Raji (cell line): Measurements from ENCODE around the gene ARHGAP22.

Experiments
- POLR2A ChIP-seq: IDR thresholded peaks from 2 replicates; pipeline ENCODE4 v1.6.1; 2011; ENCODE audit warnings: low read depth, low read length, control low read depth; ENCODE audit not compliant: insufficient read depth

Gene ARHGAP22

DNA sequence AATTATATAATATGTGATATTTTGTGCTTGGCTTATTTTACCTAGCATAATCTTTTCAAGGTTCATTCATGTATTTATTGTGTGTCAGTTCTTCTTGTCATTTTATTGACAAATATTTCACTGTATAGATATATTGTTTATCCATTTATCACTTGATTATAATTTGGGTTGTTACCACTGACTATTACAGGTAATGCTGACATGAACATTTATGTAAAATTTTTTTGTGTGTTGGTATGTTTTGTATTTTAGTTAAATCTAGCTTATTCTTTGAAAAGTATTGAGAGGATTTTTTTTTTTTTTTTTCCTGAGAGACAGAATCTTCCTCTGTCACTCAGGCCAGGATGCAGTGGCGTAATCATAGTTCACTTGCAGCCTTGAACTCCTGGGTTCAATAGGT is 190.7 kb downstream of the ARHGAP22 start:
- TF ChIP-seq POLR2A = no peak

DNA sequence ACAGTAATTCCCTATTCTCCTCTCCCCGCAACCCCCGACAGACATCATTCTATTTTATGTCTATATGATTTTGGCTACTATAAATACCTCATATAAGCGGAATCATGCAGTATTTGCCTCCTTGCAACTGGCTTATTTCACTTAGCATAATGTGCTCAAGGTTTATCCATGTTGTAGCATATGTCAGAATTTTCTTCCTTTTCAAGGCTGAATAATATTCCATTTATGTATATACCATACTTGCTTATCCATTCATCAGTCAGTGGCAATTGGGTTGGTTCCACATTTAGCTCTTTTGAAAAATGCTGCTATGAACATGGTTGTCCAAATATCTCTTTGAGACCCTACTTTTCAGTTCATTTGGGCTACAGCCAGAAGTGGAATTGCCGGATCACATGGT is 191.9 kb downstream of the ARHGAP22 start:
- TF ChIP-seq POLR2A = no peak

DNA sequence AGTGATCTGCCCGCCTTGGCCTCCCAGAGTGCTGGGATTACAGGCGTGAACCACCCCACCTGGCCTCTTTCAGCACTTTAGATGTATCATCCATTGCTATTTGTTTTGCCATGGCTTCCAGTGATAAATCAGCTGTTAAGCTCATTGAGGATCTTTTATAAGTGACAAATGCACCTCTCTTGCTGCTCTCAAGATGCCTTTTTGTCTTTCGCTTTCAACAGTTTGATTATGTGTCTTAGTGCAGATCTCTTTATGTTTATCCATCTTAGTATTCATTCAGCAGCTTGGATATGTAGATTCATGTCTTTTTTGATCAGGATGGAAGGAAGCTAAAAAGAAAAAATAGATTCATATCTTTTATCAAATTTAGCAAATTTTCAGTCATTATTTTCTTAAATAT is 192.8 kb downstream of the ARHGAP22 start:
- no peak for TF ChIP-seq POLR2A

DNA sequence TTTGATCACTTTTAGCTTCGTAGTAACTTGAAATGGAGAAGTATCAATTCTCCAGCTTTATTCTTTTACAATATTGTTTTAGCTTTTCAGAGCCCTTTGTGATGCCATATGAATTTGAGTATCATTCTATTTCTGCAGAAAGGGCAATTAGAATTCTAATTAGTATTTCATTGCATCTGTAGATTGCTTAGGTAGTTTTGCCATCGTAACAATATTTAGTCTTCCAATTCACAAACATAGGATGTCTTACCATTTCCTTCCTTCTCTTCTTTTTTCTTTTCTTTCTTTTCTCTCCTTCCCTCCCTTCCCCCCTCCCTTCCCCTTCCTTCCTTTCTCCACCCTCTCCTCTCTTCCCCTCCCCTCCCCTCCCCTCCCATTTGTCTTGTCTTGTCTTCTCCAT is 193.4 kb downstream of the ARHGAP22 start:
- TF ChIP-seq POLR2A = no peak

DNA sequence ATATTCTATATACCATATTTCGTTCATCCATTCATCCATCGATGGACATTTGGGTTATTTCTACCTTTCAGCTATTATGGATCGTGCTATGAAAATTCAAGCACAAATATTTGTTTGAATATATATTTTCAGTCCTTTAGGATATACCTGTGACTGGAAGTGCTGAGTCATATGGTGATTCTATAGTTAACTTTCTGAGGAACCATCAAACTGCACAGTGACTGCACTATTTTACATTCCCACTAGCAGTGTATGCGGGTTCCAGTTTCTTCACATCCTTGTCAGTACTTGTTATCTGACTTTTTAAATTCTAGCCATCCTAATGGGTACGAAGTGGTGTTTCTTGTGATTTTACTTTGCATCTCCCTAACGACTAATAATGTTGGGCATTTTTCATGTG is 194.4 kb downstream of the ARHGAP22 start:
- TF ChIP-seq POLR2A = no peak

DNA sequence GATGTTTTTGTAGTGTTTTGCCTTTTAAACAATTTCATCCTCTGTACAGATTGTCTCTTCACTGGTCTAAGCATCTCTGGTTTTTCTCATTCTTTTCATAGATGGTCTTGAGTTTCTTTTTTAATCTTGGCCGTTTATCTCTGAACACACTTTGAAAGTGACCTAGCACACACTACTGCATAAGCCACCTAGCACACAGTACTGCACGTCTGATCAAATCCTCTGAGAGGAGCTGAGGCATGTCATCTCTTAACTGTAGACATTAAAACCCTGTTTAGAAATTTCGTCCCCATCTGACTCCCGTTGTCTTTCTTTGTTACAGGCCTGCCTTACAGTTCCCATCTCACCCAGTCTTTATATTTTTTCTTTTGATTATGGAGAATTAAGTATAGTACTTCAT is 198.2 kb downstream of the ARHGAP22 start:
- TF ChIP-seq POLR2A = no peak

DNA sequence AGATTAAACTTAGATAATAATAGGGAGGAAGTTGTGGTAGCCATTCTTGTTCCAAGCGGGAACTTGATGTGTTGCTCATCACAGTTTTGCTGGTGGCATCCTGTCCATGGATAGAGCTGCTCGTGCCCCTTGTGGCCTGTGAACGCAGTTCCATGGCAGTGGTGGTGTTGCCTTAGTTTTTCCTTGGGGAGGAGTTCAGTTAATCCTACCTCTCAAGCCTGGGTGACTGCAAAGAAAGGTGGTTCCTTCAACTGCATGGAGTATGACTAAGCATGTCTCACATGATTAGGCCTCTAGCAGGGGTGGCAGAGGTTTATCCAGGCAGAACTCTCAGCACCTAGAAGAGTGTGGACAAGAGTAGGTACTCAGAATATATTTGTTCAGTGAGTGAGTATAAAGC is 198.7 kb downstream of the ARHGAP22 start:
- TF ChIP-seq POLR2A = no peak

DNA sequence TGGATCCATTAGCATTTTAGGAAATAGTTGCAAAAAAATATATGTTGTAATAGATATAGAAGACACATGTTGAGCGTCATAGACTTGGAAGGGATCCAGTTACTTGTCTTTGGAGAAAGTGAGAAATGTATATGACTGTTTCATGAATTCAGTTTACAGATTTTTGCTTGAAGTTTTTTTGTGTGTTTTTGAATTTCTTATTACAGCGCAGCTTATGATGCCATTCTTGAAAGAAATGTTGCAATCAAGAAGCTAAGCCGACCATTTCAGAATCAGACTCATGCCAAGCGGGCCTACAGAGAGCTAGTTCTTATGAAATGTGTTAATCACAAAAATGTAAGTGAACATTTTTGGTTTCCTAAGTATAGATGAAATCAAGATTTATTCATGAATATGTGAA is 200.2 kb downstream of the ARHGAP22 start:
- TF ChIP-seq POLR2A = no peak

DNA sequence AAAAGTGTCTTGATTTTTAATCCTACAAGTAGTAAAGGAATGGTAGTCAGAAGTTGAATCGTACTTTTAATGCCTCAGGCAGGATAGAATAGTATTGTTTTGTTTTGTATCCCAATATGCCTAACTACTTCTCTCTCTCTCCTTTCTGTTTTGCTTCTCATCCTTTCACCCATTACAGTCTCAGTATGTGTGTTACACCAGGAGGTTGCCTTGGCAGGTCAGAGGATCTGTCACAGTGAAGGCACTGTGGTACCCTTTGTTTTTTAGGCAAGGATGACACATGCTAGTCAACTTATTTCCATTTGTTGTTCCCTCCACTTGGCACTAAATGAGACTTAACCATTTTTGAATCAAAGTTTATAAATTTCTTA is 204.0 kb downstream of the ARHGAP22 start:
- TF ChIP-seq POLR2A = no peak

DNA sequence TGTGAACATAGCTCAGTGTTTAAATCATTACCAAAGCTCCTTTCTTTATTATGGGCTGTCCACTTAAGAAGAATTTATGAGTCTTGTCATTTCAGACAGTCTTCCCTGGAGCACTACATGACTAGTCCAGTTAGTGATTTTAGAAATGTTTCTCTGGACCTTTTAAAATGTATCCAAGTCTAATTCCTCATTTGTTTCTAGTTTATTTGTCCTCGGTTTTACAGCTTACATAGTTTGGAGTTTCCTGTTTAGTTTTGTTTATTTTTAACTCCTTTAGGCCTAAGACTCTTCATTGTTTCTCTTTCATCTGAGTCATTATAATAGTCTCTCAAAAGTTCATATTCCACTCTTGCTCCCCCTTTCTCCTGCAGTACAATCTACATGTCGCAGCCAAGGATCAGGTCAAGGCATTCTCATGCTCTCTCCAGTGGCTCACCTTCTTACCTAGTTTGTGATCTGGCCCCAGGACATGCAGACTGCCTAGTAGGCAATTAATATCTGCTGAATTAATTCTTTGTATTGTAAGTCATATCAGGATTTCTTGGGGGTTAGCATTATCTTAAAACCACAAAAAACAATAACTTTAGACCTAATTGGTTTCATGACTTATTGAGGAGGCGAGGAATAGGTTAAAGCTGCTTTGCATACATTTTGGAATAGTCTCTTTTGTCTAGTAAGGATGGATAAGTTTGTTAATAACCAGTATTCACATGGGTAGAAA is 204.6 kb downstream of the ARHGAP22 start:
- TF ChIP-seq POLR2A = no peak

DNA sequence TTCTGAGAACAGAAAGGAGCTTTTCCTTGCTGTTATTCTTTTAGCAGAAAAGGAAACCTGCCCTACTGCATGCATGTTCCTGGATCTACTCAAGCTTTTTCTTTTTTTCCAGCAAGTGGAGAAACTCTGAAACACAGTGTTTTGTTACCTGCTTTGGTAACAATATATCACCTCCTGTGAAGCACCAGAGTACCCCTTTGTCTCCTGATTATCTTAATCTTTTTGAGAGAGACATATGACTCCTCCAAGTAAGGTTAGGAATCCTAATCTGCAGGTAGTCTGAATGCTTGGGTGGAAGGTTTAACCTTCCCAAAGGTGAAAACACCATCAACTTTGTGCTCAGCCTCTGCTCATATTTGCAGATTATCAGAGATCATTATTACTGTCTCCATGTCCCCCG is 205.3 kb downstream of the ARHGAP22 start:
- TF ChIP-seq POLR2A = no peak

DNA sequence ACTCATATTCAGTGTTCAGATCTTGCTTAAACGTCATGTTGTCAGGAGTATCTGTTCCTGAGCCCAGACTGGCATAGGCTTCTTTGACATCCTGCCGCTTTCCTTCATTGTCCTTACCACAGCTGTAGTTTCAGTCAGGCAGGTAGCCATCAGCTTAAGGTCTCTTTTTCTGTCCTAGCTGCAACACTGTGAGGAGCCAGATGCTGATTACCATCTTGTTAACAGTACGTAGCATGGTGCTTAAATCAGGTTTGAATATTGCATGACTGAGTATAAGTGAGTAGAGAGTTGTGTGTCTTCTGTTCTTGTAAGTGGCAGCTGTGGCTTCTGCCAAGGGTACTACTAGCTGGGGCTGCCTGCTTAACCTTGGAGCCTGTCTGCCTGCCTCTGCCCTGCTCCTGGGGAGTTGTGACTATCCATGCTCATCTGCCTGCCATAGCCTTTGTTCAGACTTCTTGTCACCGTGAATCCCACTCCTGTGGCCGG is 205.8 kb downstream of the ARHGAP22 start:
- TF ChIP-seq POLR2A = no peak

DNA sequence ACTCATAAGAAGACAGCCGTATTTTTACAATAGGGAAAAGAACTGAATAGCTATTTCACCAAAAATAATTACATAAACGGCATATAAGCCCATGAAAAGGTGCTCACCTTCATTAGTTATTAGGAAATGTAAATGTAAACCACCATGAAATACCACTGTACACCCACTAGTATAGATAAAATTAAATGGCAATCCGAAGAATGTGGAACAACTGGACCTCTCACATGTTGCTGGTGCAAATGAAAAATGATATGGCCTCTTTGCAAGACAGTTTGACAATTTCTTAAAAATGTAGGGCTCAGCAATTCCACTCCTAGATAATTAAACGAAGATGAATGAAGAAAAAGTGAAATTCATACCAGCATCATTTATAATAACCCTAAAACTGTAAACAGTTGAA is 206.6 kb downstream of the ARHGAP22 start:
- TF ChIP-seq POLR2A = no peak
